RCC 7860 (cell line): ENCODE data around the gene DDAH1.

Source experiments
- DNase-seq: peaks from one replicate; pipeline ENCODE4 v3.0.0-alpha.2; 2015; ENCODE audit warnings: low spot score
- FAIRE-seq: peaks from 2 replicates; lab custom pipeline; 2012; peaks lifted over from hg19 to GRCh38; lab: Jason Lieb, UNC

The DDAH1 gene

DNA sequence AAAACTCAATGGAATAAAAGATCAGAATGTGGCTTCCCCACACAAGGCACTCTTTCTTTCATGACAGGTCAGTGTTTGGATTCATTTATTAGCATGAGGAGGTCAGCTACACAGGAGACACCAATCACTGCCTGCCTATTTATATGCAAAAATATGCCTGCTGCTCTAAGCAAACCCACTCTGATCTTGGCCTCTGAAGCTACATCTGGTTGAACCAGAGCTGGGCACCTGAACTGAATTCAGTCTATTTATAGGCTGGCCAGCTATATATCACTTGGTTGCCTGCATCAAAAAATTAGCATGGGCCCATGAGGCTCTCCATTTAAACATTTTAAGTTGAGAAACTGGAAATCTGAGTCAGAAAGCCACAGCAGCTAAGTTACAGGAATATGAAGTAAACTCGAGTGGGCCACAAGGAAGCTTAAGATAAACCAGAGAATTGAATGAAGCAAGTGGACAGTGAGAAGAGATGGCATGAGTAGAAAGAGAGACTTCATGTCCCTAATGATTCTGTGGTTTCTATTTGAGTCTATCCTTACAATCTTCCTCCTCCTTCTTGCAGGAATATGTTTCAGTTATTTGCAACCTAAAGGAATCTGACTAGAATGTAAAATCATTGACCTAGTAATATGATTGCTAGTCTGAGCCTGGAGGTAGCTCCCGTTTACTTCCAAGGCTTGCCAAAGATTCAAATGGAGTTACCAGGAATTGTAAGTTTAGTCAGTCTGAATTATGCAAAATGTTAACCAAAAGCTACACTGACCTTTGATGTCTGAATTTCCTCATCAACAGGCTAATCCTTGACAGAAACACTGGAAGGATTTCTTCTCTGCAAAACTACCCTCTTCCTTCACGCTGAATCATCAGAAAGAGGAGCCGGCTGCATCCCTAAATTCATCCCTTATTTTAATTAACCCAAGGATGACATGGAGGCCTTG, 17.7 kb downstream of the DDAH1 start:
- no peak for DNase-seq
- no peak for FAIRE-seq

DNA sequence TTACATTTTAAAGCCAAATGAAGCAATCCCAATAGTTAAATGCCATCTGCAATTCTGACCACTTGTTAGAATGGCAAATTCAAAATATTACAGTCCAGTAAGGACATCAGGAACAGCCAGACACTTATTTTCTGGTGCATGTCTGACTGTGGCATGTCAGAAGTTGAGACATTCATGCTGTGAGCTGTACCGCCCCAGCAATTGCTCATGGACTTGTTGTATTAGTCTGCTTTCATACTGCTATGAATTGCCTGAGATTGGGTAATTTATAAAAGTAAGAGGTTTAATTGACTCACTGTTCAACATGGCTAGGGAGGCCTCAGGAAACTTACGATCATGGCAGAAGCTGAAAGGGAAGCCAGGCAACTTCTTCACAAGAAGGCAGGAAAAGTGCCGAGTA, 19.1 kb downstream of the DDAH1 start:
- FAIRE-seq (no peak), DNase-seq (no peak)

- no peak for FAIRE-seq
- no peak for DNase-seq
Observed at GRCh38 chr1:85444381-85444780, 20.6 kb downstream of the DDAH1 start.

- DNase-seq (no peak), FAIRE-seq (no peak)
Observed at GRCh38 chr1:85440612-85441011, 24.3 kb downstream of the DDAH1 start.

DNA sequence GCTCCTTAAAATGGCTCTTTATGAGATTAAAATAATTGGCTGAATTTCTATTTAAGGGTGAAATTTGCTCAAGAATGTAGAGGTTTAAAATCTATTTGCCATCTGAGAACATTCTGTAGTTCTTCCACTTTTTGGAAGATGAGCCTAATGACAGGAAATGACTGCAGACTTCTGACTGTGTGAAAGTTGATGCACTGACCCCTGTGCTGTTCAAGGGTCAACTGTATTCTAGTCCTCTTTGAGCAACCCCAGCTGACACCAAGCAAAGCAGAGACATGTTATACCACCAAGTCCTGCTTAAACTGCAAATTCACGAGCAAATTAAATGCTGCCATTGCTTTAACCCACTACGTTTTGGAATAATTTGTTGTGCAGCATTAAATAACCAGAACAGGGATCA, 26.6 kb downstream of the DDAH1 start:
- DNase-seq: no peak
- FAIRE-seq: no peak

DNA sequence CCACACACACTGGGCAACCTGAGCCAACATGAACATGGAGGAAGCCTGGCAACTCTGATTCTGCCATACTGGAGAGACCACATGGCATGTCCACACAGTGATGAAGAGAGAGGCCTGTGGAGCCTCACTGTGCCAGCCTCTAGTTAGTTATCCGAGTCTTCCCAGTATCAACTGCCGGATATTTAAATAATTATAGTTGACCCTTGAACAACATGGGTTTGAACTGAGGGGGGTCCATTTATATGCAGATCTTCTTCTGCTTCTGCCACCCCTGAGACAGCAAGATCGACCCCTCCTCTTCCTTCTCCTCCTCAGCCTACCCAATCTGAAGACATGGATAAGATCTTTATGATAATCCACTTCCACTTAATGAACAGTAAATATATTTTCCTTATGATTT, 27.8 kb downstream of the DDAH1 start:
- DNase-seq (no peak), FAIRE-seq (no peak)

DNA sequence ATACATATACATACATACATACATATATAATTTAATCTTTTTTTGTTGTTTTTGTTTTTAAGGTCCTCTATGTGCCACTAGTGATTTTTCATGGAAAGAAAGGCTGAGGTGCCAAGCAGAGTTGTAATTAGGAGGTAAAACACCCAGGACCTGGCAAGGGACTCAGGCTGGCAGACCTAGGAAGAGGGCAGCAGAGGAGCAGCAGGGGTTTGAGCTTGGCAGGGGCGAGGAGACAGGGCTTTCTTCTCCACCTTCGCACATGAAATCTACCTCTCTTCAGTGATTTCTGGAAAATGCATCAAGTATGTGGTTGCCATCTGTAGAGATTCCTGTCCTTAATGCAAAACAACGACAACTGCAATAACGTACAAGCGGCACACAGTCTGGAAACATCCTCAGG, 31.9 kb downstream of the DDAH1 start:
- FAIRE-seq (no peak), DNase-seq (no peak)

- no peak for FAIRE-seq
- DNase-seq: no peak
Observed at GRCh38 chr1:85428471-85429089, 36.4 kb downstream of the DDAH1 start.

- no peak for FAIRE-seq
Observed at GRCh38 chr1:85427849-85428248, 37.1 kb downstream of the DDAH1 start.

DNA sequence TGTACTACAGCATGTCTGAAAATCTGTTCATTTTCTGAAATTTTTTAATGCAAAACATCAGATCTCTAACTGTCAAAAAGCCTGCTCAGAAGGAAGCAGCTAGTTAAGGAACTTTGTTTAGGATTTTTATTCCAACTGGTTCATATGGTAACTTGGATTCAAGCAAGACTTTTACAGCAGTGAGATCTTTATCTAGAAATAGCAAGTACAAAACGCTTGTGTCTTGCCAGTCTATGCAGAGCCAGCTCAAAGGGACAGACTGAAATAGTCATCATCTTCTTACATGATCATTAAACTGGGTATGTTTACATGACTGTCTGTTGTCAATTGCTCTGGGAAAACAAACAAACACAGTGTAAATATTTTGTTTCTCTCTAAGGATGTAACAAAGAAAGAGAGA, 37.6 kb downstream of the DDAH1 start:
- DNase-seq (no peak), FAIRE-seq (no peak)

More at GRCh38 chr1:85427849-85428248, 37.1 kb downstream of the DDAH1 start:
- no peak for DNase-seq

GRCh38 chr1:85421179-85421578, 43.8 kb downstream of the DDAH1 start:
- DNase-seq (no peak), FAIRE-seq (no peak)

- no peak for DNase-seq
Observed at GRCh38 chr1:85420199-85420598, 44.8 kb downstream of the DDAH1 start.

GRCh38 chr1:85417876-85418275, 47.1 kb downstream of the DDAH1 start:
- DNase-seq (no peak), FAIRE-seq (no peak)

More at GRCh38 chr1:85420199-85420598, 44.8 kb downstream of the DDAH1 start:
- FAIRE-seq: no peak

DNA sequence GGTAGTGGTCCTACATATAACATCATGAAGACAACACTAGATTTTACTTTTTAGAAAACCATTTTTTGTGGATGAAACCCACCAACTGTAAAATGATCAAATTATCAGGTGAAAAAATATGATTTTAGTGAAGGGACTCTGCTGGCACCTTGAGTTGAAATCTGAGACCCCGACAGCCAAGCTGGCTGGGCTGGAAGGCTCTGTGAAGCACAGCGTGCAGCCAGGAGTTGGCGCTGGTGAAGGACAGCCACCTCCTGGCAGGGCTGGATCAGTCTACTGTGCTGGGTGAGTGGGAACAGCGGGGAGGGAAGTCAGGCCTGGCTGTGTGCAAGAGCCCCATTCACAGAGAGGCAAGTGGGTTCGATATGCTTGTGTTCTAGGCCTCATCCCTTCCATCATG, 47.9 kb downstream of the DDAH1 start:
- FAIRE-seq (no peak), DNase-seq (no peak)

- no peak for FAIRE-seq
- no peak for DNase-seq
Observed at GRCh38 chr1:85413169-85413568, 51.8 kb downstream of the DDAH1 start.

DNA sequence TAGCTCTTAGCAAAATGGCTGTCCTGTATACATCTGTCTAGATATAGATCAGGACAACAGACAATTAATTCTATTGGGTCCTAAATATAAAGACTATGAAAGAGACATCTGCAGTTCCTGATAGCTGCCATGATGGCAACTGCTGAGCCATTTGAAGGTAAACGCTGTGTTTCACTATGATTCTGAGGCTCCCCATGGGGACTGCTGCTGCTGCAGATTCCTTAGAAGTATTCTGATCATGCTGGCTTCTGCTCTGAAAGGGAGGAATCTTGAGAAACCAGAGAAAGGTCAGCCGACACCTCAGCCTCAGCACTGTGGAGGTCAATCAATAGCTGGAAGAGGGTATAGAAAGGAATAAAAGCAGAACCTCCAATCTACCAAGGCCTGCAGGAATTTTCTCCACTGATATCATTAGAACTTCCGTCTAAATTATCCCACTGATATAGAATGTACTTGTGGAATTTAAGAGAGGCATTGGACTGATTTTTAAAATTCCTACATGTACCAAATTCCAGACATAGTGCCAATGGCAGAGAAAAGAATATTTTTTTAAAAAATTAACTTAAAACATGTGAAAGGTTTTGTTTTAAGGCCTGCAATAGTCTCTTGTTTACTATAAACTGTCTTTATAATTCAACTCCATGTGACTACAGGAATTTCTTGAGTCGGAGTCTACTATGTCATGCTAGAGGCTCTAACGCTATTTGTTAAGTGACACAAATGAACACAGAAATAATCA, 53.2 kb downstream of the DDAH1 start:
- no peak for DNase-seq
- FAIRE-seq: no peak

DNA sequence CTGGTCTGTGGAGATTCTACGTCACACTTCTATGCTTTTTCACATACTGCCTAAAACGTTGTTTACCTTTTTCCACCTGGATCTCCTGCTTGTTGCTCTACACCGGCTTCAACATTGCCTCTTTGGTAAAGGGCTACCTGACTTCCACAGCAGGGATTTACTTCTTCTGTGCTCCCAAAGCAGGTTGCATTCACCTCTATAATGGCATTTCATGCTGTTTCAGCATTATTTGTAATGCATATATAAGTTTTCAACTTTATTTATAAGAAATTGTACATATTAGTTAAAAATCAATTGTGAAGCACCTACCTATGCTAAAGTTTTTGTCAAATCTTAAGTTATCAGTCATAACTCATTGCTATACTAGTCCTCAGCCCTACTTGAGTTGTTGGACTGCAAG, 55.4 kb downstream of the DDAH1 start:
- DNase-seq (no peak), FAIRE-seq (no peak)

DNA sequence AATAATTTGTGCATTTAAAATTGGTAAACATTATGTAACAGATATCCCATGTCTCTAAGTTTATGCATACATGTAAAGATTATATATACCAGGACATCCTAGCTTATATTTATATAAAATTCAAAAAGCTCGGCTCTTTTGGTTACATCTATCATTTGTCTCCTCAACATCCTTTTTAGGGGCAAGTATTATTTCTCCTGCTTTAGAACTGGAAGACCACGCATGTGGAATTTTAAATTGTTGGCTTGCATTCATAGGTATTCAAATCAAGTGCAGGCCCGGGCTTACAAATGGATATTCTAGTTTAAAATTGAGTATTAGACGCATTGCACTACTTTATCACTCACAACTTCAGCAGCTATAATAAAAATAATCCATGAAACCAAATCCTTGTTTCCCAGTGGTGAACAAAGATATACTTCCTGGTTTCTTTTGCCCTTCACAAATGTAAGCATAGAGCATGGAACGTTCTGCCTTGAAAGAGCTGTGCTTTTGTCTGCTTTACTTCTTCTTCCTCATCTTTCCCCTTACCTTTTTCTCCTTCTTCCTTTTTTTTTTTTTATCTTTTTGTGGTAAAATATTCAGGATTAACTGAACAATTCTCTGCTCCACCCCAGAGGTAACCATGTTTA, 57.1 kb downstream of the DDAH1 start:
- FAIRE-seq (peak; percentile 44), DNase-seq (no peak)

GRCh38 chr1:85406887-85407533, 57.9 kb downstream of the DDAH1 start:
- DNase-seq (peak; percentile 88), FAIRE-seq (peak; percentile 97)

GRCh38 chr1:85406081-85406480, 58.9 kb downstream of the DDAH1 start:
- no peak for DNase-seq

GRCh38 chr1:85404408-85404807, 60.6 kb downstream of the DDAH1 start:
- DNase-seq (no peak), FAIRE-seq (no peak)

More at GRCh38 chr1:85406081-85406480, 58.9 kb downstream of the DDAH1 start:
- FAIRE-seq: no peak
